ENCODE data around the gene FKBP9.

Gene FKBP9

GRCh38 chr7:33012364-33012763 lies 55.1 kb downstream of the FKBP9 start:
- DNase-seq = no peak

- DNase-seq = no peak
Observed at GRCh38 chr7:33024189-33024757, 67.0 kb downstream of the FKBP9 start.

- DNase-seq = no peak
Observed at GRCh38 chr7:33035776-33036175, 78.5 kb downstream of the FKBP9 start.

- DNase-seq = no peak
Observed at GRCh38 chr7:33038639-33039038, 81.4 kb downstream of the FKBP9 start.

GRCh38 chr7:33039257-33039902 lies 82.1 kb downstream of the FKBP9 start:
- no peak for DNase-seq

GRCh38 chr7:33039903-33040292 lies 82.7 kb downstream of the FKBP9 start:
- DNase-seq = no peak

GRCh38 chr7:33040803-33041516 lies 83.7 kb downstream of the FKBP9 start:
- DNase-seq = no peak

- DNase-seq = no peak
Observed at GRCh38 chr7:33041631-33042428, 84.6 kb downstream of the FKBP9 start.

GRCh38 chr7:33043501-33044400 lies 86.5 kb downstream of the FKBP9 start:
- no peak for DNase-seq

- DNase-seq = no peak
Observed at GRCh38 chr7:33044401-33044718, 87.1 kb downstream of the FKBP9 start.

GRCh38 chr7:33044986-33045385 lies 87.7 kb downstream of the FKBP9 start:
- no peak for DNase-seq

- no peak for DNase-seq
Observed at GRCh38 chr7:33048257-33048656, 91.0 kb downstream of the FKBP9 start.

- no peak for DNase-seq
Observed at GRCh38 chr7:33048704-33049103, 91.5 kb downstream of the FKBP9 start.

GRCh38 chr7:33050535-33051318 lies 93.5 kb downstream of the FKBP9 start:
- DNase-seq = peak; percentile 57

- DNase-seq = no peak
Observed at GRCh38 chr7:33053721-33054120, 96.5 kb downstream of the FKBP9 start.

- no peak for DNase-seq
Observed at GRCh38 chr7:33054261-33054964, 97.2 kb downstream of the FKBP9 start.

GRCh38 chr7:33055158-33055557 lies 97.9 kb downstream of the FKBP9 start:
- no peak for DNase-seq
